MM.1S (cell line): ENCODE results near the gene ELMO1.

Source experiments
- EZH2 ChIP-seq: fragments of 300-600 bp; sonication (generic); optimal IDR thresholded peaks from 2 replicates; pipeline ENCODE3; 2017; ENCODE audit warnings: low read depth, mild to moderate bottlenecking, antibody characterized with exemption, low read length, mixed read lengths
- EZH2phosphoT487 ChIP-seq: fragments of 300-600 bp; sonication (generic); IDR thresholded peaks from 2 replicates; pipeline ENCODE4 v1.6.1; 2018; ENCODE audit warnings: antibody characterized with exemption, low read length
- TF ChIP-seq, protein P1 (sequence below): fragments of 300-600 bp; sonication (generic); IDR thresholded peaks from 2 replicates; pipeline ENCODE4 v1.5.1; 2016; ENCODE audit warnings: antibody characterized with exemption, low read length, mixed read lengths

DNA sequence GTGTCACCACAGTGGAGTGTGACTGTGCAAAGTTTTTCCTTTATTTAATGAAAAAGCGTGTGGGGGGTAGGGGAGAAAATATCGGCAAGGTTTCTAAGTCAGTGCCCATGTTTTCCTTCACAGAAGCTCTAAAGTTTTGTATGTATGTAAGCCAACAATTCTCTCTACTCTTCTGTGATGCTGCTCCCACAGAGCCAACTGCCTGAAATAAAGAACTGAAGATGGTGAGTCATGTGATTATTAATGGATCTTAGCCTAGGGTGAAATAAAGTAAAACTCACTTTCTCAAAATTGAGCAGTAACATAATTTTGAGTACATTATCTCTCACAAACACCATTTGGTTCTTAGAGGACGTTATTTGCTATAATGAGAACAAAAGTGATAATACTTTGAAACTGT, 143.7 kb downstream of the ELMO1 start:
- TF ChIP-seq EZH2phosphoT487 (no peak), EZH2 (no peak)
- TF ChIP-seq, protein P1, sequence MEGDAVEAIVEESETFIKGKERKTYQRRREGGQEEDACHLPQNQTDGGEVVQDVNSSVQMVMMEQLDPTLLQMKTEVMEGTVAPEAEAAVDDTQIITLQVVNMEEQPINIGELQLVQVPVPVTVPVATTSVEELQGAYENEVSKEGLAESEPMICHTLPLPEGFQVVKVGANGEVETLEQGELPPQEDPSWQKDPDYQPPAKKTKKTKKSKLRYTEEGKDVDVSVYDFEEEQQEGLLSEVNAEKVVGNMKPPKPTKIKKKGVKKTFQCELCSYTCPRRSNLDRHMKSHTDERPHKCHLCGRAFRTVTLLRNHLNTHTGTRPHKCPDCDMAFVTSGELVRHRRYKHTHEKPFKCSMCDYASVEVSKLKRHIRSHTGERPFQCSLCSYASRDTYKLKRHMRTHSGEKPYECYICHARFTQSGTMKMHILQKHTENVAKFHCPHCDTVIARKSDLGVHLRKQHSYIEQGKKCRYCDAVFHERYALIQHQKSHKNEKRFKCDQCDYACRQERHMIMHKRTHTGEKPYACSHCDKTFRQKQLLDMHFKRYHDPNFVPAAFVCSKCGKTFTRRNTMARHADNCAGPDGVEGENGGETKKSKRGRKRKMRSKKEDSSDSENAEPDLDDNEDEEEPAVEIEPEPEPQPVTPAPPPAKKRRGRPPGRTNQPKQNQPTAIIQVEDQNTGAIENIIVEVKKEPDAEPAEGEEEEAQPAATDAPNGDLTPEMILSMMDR, result no peak
